ENCODE measurements around the gene PRKRIP1.
A peak's percentile ranks its signal among the peaks of the same experiment; 100 is the strongest.

The PRKRIP1 gene

DNA sequence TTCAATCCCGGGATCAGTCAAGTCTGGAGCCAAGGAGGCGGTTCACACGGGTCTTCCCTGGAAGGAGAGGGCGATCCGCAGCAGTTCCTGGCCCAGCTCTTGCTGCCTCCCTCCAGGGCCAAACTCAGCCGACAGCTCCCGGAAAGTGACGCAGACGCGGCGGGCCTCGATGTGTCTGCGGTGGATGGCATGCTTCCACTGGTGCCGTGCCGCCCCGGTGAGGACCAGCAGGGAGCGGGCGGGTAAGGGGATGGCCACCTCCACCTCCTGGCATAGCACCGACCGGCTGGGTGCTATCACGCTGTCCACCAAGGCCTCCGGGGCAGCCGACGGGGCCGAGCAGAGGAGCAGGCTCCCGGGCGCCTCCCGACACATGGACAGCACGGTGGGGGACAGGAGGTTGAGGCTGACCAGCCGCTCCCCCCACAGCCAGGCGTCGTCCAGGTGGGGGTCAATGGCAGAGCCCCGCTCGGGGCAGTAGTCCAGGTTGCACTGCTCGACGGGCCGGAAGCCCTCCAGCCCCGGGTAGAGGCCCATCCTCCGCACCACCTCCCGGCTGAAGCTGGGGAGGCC lies 61.3 kb downstream of the PRKRIP1 start:
- in situ Hi-C loops (cut with HindIII; ENCODE audit: low sequenced_read_pairs) = no loop called here
- no peak overlapping the region for H3K4me3 ChIP-seq (ENCODE audit: low read depth, low read length)
- no peak for DNase-seq (ENCODE audit: low read depth, low spot score)
- TF ChIP-seq, protein P1, sequence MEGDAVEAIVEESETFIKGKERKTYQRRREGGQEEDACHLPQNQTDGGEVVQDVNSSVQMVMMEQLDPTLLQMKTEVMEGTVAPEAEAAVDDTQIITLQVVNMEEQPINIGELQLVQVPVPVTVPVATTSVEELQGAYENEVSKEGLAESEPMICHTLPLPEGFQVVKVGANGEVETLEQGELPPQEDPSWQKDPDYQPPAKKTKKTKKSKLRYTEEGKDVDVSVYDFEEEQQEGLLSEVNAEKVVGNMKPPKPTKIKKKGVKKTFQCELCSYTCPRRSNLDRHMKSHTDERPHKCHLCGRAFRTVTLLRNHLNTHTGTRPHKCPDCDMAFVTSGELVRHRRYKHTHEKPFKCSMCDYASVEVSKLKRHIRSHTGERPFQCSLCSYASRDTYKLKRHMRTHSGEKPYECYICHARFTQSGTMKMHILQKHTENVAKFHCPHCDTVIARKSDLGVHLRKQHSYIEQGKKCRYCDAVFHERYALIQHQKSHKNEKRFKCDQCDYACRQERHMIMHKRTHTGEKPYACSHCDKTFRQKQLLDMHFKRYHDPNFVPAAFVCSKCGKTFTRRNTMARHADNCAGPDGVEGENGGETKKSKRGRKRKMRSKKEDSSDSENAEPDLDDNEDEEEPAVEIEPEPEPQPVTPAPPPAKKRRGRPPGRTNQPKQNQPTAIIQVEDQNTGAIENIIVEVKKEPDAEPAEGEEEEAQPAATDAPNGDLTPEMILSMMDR (IDR thresholded peaks at IDR 0.05; ENCODE audit: low read depth, low read length) = no peak

DNA sequence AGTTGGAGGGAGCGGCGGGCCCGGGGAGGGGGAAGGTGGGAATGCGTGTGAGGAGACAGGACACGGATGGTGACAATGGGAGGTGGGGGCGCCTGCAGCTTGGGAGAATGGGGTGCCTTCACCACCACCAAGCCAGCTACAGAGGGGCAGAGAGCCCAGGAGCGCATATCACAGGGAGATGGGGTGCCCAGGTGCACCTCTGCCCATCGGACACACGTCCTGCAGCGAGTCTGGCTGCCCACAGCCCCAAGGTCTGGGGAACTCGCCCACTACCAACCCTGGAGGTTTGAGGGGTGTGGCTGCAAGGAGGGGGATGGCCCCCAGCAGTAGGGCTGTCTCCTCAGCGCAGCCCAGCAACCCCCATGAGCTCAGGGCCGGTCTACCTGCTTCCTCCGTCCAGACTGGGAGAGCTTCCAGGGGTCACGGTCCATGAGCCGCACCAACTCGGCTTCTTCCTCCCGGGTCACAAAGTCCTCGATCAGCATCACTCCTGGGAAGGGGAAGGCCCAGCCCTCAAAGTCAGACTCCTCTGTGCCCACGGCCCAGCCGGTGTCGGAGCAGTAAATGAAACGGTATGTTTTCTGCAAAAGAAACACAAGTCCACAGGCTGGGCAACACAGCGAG lies 63.2 kb downstream of the PRKRIP1 start:
- in situ Hi-C loops (cut with HindIII; ENCODE audit: low sequenced_read_pairs) = no loop called here
- TF ChIP-seq, protein P1 (IDR thresholded peaks at IDR 0.05; ENCODE audit: low read depth, low read length) = no peak
- no peak for DNase-seq (ENCODE audit: low read depth, low spot score)
- H3K4me3 ChIP-seq (ENCODE audit: low read depth, low read length) = no peak overlapping the region

DNA sequence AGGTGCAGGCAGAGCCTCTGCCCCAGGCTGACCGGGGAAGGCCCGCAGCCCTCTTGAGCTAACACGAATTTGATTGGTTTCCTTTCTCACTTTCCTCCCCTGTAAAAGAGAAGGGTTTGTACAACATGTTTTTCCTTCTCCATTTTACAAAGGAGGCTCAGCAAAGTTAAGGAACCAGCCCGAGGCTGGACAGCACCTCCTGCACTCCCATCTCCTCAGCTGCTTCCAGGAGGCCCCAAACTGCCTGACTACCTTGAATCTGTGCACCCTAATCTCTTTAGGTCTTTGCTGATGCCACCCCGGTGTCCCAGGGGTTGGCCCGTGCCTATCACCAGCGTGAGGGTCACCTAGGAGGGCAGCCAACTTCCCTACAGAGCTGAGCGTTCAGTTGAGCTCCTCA lies 64.3 kb downstream of the PRKRIP1 start:
- DNase-seq (ENCODE audit: low read depth, low spot score) = no peak
- H3K4me3 ChIP-seq (ENCODE audit: low read depth, low read length) = no peak overlapping the region
- in situ Hi-C loops (cut with HindIII; ENCODE audit: low sequenced_read_pairs) = no loop called here
- TF ChIP-seq, protein P1 (IDR thresholded peaks at IDR 0.05; ENCODE audit: low read depth, low read length) = no peak

DNA sequence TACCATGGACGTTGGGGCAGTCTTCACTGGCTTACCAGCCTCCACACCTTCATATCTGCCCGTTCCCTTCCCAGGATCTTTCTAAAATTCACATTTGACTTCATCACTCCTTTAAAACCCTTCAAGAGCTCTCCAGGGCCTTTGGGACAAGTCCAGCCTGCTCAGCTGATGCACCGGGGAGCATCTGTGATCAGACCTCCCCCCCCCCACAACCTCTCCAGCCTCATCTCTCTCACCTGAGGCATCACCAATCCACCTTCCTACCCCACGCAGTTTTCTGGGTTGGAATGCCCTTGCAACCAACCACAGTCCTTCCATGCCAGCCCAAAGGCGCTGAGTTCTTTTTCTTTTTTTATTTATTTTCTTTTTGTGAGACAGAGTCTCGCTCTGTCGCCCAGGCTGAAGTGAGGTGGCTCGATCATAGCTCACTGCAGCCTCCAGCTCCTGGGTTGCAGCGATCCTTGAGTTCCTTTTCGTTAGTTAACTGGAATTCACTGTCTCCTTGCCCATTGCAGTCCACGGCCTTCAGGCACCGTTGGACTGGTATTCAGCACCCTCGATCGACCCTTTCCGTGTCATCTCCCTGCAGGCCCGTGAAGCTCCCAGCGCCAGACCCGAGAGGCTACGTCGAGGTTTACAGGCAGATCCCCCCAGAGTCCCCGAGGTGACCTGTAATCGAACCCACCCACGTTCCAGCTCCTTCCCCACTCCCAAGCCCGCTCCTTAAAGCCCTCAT lies 67.8 kb downstream of the PRKRIP1 start:
- TF ChIP-seq, protein P1 (IDR thresholded peaks at IDR 0.05; ENCODE audit: low read depth, low read length) = no peak
- peak overlapping the region; percentile 99 for H3K4me3 ChIP-seq (ENCODE audit: low read depth, low read length)
- no peak for DNase-seq (ENCODE audit: low read depth, low spot score)
- in situ Hi-C loops (cut with HindIII; ENCODE audit: low sequenced_read_pairs) = no loop called here

DNA sequence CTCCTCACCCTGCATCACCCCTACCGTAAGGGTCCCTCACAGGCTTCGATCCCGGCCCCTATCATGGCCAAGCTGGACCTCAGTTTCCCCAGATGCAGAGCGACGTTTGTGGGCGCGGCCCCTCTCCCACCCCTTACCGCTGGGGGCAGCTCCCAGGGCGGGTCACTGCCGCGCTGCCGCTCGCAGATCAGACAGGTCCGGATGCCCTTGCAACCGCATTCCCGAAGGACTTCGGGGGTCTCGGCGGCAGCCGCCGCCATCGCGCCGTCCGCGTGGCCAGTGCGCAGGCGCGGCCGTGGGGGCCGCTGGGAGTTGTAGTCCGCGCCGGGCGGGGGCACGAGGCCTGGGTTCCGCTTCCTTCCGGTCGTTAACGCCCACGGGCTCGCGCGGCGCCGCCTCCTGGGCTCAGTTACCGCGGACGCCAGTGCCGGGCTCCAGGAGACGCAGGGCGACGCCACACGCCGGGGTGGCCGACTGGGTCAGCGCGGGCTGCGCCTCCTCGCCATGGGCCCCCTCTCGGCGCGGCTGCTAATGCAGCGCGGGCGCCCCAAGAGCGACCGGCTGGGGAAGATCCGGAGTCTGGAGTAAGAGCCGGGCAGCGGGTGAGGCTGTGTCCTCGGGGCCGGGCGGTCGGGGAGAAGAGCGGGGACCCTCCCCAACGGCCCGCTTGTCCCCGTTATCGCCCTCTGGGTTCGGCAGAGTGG lies 68.6 kb downstream of the PRKRIP1 start, which contains the start of the genes ALKBH4 and LRWD1:
Gene ALKBH4 (minus strand): TSS at position 287 of the 704 bp plus-strand sequence. CDS start 27 bp downstream, at position 260.
Gene LRWD1 (plus strand): TSS at position 408 of the 704 bp plus-strand sequence. CDS start 97 bp downstream, at position 505.
- TF ChIP-seq, protein P1 (IDR thresholded peaks at IDR 0.05; ENCODE audit: low read depth, low read length) = peak; percentile 9
- H3K4me3 ChIP-seq (ENCODE audit: low read depth, low read length) = peak within 1 kb of the TSS; percentile 99
- in situ Hi-C loops (cut with HindIII; ENCODE audit: low sequenced_read_pairs) = no loop called here
- DNase-seq (ENCODE audit: low read depth, low spot score) = peak; percentile 90

DNA sequence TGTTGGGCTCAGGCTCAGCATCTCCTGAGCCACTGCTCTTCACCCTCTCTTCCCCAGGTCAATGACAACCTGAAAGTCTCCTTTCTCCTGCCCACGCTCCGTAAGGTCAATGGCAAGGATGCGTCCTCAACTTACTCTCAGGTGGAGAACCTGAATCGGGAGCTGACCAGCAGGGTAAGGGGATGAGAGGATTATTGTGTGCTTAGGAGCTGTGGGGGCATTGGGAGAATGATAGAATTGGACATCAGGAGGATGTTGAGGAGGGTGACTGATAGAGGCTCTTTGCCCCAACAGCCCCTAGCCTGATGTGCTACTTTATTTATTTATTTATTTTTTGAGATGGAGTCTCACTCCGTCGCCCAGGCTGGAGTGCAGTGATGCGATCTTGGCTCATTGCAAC lies 69.9 kb downstream of the PRKRIP1 start:
- TF ChIP-seq, protein P1 (IDR thresholded peaks at IDR 0.05; ENCODE audit: low read depth, low read length) = no peak
- peak overlapping the region; percentile 99 for H3K4me3 ChIP-seq (ENCODE audit: low read depth, low read length)
- no peak for DNase-seq (ENCODE audit: low read depth, low spot score)
- in situ Hi-C loops (cut with HindIII; ENCODE audit: low sequenced_read_pairs) = no loop called here

Data from astrocyte of the spinal cord (primary cell).